Stimulated activated CD8-positive, alpha-beta memory T cell treated with anti-CD3 and anti-CD28 coated beads, Interleukin-15, amount 100 ng/mL, for 4 hours (primary cell): ENCODE data around the gene TRIM43B.
A peak's percentile ranks its signal among the peaks of the same experiment; 100 is the strongest.
"Not testable (repeated sequence)": the region's sequence is repeated elsewhere in the genome, so short reads cannot be mapped to it uniquely, and the experiment has no call there.

ENCODE experiments used
- DNase-seq, 2 donors: peaks; one replicate each; pipeline ENCODE4 v3.0.0-alpha.2; 2020; ENCODE audit warnings: low read depth in 2 of 2

Gene TRIM43B

DNA sequence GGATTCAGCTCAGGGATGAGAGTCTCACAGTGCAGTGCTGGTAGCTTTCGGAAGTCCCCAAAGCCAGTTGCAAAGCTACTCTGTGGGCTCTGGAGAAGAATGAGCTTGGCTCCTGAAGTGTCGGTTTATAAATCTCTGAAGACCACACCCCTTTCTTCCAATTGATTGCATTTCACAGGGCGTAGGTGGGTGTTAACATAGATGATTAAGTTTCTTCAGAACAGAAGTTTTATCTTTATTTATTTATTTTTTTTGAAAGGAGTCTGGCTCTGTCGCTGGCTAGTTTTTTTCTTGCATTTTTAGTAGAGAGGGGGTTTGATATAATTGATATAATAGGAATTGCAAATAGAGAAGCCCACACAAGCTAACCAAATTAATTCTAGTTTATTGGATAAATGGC lies at the start of gene TRIM43B:
Gene TRIM43B, minus strand, starts transcription at position 101 of the 400 bp plus-strand sequence. CDS start 2,040 bp downstream, outside the sequence.
- not testable (repeated sequence) for DNase-seq

DNA sequence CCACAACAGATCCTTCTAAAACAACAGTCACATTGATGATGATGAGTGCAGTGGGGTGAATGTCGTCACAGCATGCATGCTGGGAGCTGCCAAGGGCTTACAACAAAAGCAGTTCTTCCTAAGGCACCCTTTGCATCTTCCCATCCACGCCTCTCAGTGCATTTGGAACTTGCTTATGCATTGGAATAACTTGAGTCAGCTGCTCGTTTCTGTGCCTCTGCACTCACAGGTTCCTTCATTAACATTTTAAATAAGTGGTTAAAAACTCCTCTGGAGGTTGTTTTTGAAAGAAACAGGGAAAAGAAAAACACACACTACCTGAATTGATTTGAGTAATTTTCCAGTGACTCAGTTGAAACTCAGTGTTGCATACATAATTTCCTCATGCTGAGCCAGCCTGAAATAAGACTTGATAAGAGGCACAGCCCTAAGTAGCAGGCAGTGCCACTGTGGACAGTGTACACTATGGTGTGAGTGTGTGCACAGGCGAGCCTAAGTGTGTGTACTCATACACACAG lies 46.8 kb upstream of the TRIM43B start:
- DNase-seq = no peak

DNA sequence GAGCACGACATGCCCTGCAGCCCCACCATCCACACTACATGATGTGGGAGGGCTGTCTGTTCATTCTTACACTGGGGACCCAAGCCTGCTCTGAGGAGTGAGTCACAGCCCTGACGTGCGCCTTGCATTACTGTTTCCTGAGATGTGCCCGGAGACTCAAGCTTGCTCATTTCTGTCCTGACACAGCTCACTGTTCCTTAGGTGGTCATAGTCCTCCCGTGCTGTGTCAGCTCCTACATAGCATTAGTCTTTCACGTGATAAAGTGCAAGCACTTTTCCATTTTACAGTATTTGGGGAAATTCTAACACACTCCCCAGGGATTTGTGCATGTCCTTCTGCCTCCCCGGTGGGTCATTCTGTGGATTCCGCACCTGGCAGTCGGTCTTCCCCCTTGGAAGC lies 46.2 kb upstream of the TRIM43B start:
- no peak for DNase-seq

DNA sequence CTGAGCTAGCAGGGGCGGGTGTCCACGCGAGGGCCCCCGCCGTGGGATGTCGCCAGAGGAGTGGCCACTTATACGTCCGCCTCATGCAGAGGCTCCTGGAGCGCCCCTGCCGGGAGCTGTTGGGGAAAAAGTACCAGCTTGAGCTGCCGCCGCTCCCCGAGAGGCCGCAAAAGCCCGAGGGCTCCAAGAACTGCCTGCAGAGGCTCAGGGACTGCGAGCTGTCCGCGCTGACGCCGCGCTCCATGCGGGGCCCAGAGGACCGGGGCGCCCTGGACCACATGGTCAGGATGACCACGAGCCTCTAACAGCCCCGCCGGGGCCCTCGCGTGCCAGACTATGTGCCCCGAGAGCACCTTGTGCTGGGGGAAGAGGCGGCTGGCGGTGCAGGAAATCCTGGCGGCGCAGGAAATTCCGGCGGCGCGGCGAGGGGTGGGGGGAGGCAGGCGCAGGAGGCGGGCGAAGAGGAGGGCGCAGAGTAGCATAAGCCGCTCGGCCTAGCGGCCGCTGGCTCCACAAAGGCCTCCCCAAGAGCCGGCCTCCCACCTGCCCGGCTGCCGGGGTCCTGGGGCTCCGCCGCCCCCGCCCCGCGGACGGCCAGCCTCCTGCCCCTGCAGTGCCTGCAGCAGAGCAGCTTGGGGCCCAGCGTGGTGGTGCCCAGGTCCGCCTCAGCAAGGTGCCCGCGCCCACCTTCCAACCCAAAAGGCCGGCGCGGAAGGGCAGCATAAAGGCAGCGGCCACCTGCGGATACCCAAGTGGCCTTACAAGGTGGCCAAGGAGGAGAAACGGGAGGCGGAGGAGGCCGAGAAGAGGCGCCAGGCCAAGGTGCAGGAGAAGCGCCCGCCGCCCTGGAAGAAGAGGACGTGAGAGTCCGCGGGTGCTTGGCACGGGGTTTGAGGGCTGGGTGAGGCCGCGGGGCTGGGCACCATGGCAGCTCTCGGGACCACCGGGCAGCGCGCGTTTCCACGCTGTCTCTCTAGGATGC lies 42.1 kb upstream of the TRIM43B start:
- DNase-seq = peak; percentile 29 to 33

DNA sequence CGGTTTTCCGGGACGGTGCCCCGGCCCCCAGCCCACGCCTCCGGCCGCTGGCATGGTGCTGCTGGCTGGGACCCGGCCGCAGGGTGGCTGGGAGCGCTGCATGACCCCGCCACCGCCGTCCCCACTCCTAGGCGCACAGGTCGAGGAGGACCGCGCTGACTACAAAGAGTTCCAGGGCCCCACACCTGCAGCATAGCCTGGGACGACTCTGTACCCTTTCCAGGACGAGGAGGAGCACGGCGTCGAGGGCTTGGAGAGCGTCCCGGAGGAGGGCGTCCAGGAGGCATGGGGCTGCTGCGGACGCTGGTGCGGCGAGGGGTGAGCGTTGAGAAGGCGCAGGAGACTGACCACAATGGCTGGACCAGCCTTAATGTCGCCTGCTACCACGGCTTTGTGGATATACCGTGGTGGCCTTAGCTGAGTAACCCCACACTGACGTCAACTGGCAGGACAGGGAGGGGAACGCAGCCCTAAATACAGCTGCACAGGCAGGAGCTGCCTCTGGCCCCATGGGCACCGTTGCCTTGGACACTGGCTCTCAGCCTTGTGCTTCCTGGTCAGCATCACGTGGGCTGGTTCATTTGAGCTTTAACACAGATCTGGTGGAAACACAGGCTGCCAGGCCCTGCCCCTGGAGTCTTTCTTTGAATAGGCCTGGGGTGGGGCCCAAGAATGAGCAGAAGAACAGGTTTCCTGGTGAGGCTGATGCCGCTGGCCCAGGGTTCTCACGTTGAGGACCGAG lies 40.9 kb upstream of the TRIM43B start:
- DNase-seq = no peak

DNA sequence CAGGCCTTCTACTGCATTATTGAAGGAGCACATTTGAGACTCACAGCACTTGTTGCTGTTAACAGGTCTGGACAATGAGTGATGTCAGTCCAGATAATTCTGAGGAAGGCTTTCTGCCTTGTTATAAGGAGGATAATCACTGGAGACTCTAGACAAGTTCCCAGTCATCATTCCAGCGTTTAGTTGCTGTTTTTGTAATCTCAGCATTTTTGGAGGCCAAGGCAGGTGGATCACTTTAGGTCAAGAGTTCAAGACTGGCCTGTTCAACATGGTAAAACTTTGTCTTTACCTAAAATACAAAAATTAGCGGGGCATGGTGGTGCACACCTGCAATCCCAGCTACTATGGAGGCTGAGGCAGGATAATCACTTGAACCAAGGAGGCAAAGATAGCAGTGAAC lies 39.6 kb upstream of the TRIM43B start:
- DNase-seq = no peak

DNA sequence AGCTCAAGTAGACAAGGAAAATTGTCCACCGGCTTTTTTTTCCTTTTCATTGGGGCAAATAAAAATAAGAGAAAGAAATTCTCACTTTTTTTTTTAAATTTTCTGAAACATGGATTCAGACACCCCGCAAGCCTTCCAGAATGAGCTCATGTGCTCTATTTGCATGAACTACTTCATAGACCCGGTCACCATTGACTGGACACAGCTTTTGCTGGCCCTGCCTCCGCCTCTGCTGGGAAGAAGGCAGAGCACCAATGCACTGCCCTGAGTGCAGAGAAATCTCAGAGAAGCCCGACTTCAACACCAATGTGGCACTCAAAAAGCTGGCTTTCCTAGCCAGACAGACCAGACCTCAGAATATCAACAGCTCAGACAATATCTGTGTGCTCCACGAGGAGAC lies 30.2 kb upstream of the TRIM43B start:
- DNase-seq = no peak

DNA sequence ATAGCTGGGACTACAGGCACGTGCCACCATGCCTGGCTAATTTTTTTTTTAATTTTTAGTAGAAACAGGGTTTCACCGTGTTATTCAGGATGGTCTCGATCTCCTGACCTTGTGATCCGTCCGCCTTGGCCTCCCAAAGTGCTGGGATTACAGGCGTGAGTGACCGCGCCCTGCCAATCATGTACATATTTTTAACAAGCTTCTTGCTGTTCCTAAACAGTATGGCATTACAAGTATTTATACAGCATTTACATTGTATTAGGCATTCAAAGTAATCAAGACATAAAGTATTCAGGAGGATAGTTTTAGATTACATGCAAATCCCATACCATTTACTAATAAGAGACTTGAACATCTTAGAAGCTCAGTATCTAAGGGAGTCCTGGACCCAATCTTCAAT lies 29.7 kb upstream of the TRIM43B start:
- not testable (repeated sequence) for DNase-seq

DNA sequence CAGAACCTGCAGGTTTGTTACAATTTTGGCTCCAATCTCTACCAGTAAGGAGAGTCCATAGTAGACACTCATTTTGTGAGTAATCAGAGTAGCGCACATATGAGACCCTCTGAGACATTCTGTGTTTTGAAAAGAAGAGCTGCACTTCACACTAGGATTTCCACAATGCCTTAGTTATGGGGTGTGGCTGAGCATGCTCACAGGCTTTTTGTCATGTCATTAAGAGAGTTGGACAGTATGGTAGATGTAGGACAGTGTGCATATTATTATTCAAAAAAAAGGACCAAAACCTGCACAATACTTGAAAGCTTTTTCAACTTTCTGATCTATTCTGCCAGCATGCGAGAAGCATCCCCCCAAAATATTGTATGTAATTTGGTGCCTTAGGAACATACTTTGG lies 24.9 kb upstream of the TRIM43B start:
- DNase-seq = no peak

DNA sequence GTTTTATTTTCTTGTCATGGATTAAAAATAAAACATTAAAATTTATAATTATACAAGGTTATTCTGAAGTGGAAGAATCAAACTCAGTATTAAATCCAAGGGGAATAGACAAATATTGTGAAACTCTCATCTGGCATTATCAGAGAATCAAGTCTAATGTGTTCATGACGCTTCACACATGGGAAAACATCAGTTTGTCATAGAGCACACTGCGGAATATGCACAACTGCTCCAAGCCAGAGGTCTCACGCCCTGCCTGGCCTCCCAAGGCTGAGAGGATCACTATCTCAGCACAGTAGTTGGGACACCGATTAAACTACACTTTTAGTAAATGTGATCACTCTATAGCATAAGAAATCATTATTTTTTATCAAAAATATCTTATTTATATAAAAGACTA lies 20.7 kb upstream of the TRIM43B start:
- no peak for DNase-seq

DNA sequence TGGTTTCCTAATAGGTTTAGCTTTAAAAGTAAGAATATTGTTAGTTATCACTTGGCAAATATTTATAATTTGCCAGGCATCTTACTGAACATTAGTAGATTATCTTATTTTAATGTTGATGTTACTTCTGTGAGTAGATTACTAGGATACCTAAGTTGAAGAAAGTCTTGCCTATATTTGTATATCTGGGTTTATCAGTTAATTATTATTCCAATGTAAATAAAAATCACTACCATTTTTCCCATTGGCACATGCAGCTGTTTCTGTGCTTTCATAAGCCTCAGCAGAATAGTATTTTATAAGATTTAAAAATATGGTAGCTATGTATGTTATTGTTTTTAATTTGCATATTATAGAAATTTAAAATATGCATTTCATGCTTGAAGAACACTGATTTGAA lies 16.3 kb upstream of the TRIM43B start:
- DNase-seq = no peak

DNA sequence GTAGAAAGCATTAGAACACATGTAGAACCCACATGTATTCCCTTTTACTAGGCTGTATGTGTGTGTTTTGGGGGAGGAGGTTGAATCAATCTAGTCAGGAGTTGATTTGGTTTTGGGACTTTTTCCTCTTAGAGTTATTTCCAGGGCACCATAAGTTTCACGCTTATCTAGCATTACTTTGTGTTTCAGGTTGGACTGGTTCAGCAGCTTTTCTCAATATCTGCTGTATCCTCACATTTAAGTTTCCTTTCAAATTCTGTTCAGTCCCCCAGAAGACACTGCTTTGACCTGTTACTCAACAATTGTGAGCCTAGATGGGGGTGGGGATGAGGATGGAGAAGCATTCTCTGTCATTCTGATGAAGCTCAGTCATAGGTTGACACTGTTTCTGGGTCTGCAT lies 7.5 kb upstream of the TRIM43B start:
- not testable (repeated sequence) for DNase-seq

DNA sequence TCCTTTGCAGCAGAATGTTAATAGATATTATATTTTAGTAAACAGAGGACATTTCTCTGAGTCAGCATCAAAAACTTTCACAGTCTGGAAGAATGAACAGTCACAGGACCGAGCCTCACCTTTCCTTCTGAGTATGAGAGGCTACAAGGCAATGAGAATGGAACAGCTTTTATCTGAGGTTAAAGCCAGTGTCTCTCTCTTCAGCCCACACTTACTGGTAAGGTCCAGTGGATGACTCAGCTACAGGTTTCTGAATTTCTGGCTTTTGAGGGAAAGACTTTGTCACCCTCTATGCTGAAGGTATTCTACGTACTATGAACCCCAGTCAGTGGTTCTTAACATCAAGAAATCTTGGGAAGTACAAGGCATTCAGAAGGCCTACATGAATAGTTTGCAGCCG lies 9.5 kb downstream of the TRIM43B start:
- DNase-seq = not testable (repeated sequence)

DNA sequence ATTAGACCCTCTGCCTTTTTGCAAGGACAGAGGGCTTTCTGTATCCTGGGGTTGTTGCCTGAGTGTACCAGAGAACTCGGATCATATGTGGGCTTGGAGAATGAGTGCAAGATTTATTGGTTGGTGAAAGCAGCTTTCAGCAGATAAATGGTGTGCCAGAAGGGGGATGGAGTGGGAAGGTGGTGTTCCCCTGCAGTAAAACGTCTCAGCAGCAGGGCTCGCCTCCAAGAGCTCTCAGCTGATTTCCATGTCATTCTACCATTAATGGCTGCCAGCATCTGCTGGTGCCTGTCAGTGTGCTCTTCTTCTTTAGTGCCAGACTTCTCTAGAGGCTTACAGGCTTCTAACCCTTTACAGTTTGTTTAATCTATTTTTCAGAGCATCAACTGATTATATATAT lies 16.6 kb downstream of the TRIM43B start:
- DNase-seq = not testable (repeated sequence)

DNA sequence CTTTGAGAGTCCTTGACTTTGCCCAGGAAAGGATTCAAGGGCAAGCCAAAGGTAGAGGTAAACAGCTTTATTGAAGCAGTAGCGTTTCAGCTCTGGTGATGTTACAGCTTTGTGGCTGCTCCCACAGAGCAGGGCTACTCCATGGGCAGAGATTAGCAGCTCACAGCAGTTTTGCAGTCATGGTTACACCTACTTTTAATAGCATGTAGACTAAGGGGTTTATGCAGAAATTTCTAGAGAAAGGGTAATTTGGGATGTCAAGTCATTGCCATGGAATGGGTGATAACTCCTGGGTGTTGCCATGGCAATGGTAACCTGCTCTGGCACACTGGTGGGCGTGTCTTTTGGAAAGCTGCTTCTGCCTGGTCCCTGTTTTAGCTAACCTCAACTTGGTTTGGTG lies 18.0 kb downstream of the TRIM43B start:
- not testable (repeated sequence) for DNase-seq

DNA sequence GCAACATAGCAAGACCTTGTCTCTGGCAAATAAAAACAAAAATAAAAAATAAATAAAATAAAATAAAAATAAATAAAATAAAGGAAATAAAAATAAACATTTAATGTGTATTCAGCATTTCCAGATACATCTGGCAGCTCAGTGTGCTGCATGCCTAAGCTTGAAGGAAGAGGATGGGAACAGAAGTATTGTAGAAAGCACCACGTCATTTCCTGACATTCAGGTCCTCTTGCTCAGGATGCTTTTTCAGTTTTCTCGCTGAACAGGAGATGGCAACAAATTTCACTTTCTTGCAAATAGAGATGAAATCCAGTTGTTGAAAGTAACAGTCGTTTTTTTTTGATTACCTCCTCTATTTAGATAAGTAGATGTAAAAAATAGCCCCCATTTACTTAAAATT lies 21.3 kb downstream of the TRIM43B start:
- not testable (repeated sequence) for DNase-seq

DNA sequence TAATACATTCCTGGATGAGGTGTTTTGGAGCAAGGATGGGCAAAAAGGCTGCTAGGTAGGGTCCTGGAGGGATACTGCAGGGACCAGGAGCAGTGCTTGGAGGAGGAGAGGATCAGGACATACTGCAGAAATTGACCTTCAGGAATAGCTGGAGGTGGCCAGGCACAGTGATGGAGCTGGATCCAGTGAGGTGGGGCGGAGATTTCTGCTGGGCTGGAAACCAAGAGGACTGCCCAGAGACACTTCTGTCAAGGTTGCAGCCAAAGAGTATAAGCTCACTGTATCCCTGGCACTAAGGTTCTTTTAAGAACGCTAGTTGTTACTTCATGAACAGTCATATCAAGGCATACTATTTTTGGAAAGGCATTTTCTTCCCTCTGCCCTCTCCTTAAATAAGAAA lies 39.2 kb downstream of the TRIM43B start:
- DNase-seq = not testable (repeated sequence)

DNA sequence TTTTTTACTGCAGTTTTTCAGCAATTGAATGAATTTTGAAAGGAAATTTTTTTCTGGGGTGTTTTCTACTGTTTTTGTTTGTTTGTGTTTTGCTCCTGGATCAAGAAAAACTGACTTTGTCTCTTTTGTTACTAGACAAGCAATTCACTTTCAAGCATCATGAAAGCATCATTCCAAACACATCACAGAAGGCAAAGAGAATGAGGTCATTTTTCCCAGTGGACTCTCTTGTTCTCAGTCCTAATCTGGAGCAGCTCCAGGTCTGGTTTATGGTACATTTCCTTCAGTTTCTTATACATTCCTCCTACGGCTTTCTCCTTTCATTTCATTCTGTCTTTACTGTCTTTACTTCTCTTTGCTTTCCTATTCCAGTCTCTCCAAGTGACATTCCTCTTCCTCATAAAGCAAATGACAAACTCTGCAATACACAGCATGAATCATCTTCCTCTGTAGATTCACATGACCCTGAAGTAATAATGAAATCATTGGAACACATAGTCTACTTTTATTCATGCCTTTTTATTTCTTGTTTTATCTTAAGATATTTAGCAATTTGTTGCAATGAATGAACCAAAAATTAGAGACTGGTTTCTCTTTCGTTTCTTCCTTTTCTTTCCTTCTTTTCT lies 42.0 kb downstream of the TRIM43B start:
- DNase-seq = not testable (repeated sequence)

DNA sequence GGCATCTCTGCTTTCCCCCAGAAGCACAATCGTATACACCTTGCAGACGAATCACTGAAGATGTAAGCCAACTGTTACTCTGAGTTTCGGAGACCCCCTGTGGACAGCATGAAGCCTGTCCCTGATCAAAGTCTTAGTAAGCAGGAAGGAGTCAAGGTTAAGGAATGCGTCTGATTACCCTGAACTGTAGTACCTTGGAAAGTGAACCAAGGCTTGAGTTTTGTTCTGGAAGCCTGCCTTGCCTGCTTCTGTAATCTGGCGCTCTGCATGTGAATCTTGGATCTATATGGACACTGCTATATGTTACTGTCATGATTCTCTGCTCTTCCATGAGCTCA lies 48.7 kb downstream of the TRIM43B start:
- not testable (repeated sequence) for DNase-seq

DNA sequence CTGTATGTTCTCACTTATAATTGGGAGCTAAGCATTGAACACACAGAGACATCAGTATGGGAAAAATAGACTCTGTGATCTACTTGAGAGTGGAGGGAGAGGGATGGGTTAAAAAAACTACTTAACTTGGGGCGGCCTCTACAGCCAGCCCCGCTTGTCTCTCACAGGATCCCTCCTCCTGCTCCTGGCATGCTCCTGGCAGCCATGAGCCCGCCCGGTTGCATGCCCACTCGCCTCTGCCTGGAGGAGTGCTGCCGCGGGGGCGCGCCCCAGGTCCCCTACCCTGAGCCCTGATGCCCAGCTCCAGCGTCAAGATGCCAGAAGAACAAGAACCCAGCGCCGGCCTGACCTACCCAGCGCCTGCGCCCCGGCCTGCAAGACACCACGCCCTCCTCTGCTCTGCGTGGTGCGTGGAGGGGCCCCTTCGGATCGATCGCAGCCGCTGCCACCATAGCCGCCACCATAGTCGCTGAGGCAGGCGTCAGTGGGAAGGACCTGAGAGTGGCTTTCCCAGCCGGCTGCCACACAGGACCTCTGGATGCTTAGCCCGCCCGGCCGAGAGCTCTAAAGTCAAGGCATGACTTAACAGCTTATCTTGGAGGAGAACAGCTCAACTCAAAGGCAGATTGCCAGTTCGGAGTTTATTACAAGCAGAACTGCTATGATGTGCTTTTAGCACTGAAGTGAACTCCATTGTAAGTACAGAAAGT lies 49.2 kb downstream of the TRIM43B start:
- not testable (repeated sequence) for DNase-seq

DNA sequence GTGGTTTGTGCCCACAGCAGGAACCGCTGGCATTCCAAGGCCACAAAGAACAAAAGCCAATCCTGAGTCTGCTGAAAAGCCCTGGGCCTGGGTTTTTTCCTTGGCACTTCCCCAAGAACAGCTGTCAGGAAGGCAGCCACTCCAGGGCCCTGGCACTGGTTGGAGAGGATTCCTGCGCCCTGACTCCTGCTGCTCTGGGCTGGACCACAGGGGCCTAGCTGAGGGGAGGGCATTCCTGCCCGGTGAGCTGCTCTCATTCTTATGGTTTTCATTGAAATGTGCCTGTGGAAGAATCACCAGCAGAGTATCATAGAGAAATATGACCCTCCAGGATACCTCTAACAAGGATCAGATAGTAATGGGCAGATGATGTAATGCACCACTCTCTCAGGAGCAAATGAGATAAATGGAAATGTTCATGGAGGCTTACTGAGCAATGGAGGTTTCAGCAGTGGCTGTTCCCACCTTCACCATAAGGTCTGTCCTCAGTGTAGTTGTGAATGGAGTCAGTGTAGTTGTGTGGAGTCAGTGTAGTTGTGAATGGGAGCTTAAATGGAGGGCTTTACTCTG lies 50.0 kb downstream of the TRIM43B start:
- not testable (repeated sequence) for DNase-seq
